PC-3 (cell line): ENCODE data around the gene PHKB. TPM values are rescaled to one million over a fixed set of nuclear protein-coding genes. Genes with fewer than 3 reads are reported as not detected.

Source experiments
- ATAC-seq: fragments of 200-7000 bp; cut with Tn5 transposase; 2 replicates; pipeline ENCODE4 v1.9.1; 2020; ENCODE audit warnings: mild to moderate bottlenecking, moderate library complexity
- BruUV-seq: library from RNA; stranded (reverse); fragments of 400-500 nt; replicated peaks from 2 replicates; lab custom pipeline; 2021; lab: Mats Ljungman, UMichigan
- CTCF ChIA-PET: fragments of 300-600 bp; sonication (Branson Sonifier 250); formaldehyde crosslinking; loops from one replicate; lab custom pipeline; 2022; ENCODE audit warnings: antibody characterized with exemption; lab: Charles Lee
- POLR2A ChIA-PET: fragments of 300-600 bp; sonication (Branson Sonifier 250); formaldehyde crosslinking; loops from one replicate; lab custom pipeline; 2022; ENCODE audit warnings: antibody characterized with exemption; ENCODE audit not compliant: unreplicated experiment; lab: Charles Lee
- DNase-seq: peaks from one replicate; pipeline ENCODE4 v3.0.0-alpha.2; 2015
- H2AFZ ChIP-seq: fragments of 300-600 bp; sonication (generic); 2 replicates; pipeline ENCODE4 v1.6.0; 2016; ENCODE audit warnings: antibody characterized with exemption, low read length
- H3F3A ChIP-seq: fragments of 300-600 bp; sonication (generic); one replicate; pipeline ENCODE4 v1.6.0; 2017; ENCODE audit warnings: antibody characterized with exemption, low read length, control low read depth, mild to moderate bottlenecking; ENCODE audit not compliant: unreplicated experiment
- H3K27ac ChIP-seq: fragments of 300-600 bp; sonication (generic); 2 replicates; pipeline ENCODE4 v1.5.1; 2016; ENCODE audit warnings: mild to moderate bottlenecking, low read length
- H3K27me3 ChIP-seq: fragments of 300-600 bp; sonication (generic); 2 replicates; pipeline ENCODE4 v1.6.1; 2016; ENCODE audit warnings: low read length, mixed read lengths
- H3K36me3 ChIP-seq: fragments of 300-600 bp; sonication (generic); 2 replicates; pipeline ENCODE4 v1.6.1; 2016; ENCODE audit warnings: low read depth, mixed run types, low read length, mixed read lengths
- H3K4me1 ChIP-seq: fragments of 300-600 bp; sonication (generic); 2 replicates; pipeline ENCODE4 v1.5.1; 2016; ENCODE audit warnings: low read length; ENCODE audit not compliant: insufficient read depth
- H3K4me2 ChIP-seq: fragments of 300-600 bp; sonication (generic); 2 replicates; pipeline ENCODE4 v1.6.0; 2016; ENCODE audit warnings: low read length
- H3K4me3 ChIP-seq: fragments of 300-600 bp; sonication (generic); 2 replicates; pipeline ENCODE4 v1.5.1; 2016; ENCODE audit warnings: mild to moderate bottlenecking, low read length, mixed read lengths
- H3K79me2 ChIP-seq: fragments of 300-600 bp; sonication (generic); 2 replicates; pipeline ENCODE4 v1.6.1; 2017; ENCODE audit warnings: low read length, mixed read lengths
- H3K9ac ChIP-seq: fragments of 300-600 bp; sonication (generic); 2 replicates; pipeline ENCODE4 v1.6.0; 2016; ENCODE audit warnings: mild to moderate bottlenecking, low read length
- H3K9me2 ChIP-seq: fragments of 300-600 bp; sonication (generic); replicated peaks from 2 replicates; pipeline ENCODE4 v1.6.1; 2016; ENCODE audit warnings: mixed run types, low read length, mixed read lengths
- H3K9me3 ChIP-seq: fragments of 300-600 bp; sonication (generic); 2 replicates; pipeline ENCODE4 v1.6.1; 2016; ENCODE audit warnings: low read length, mixed read lengths
- H4K20me1 ChIP-seq: fragments of 300-600 bp; sonication (generic); 2 replicates; pipeline ENCODE4 v1.6.1; 2016; ENCODE audit warnings: low read length, mixed read lengths
- CTCF ChIP-seq: fragments of 300-600 bp; sonication (generic); conservative IDR thresholded peaks from 2 replicates; pipeline ENCODE4 v1.5.1; 2017; ENCODE audit warnings: antibody characterized with exemption, low read depth, mild to moderate bottlenecking, low read length
- EZH2 ChIP-seq: fragments of 300-600 bp; sonication (generic); IDR thresholded peaks from one replicate; pipeline ENCODE4 v1.6.1; 2017; ENCODE audit warnings: antibody characterized with exemption, mild to moderate bottlenecking, low read length; ENCODE audit not compliant: unreplicated experiment
- EZH2phosphoT487 ChIP-seq: fragments of 300-600 bp; sonication (generic); IDR thresholded peaks from 2 replicates; pipeline ENCODE4 v1.6.1; 2018; ENCODE audit warnings: mild to moderate bottlenecking, antibody characterized with exemption, low read length, borderline replicate concordance
- intact Hi-C: fragments of 100-400 bp; cut with micrococcal nuclease; formaldehyde crosslinking; loops from 2 replicates; pipeline ENCODE4 v1.9.0; 2023
- total RNA-seq: library from RNA; depleted of rRNA; stranded (reverse); fragments of >200 nt; gene quantifications from 2 replicates; pipeline ENCODE4 v1.2.3, GENCODE V29; 2014

PHKB gene
- total RNA-seq, 1 experiment from 2014 or later = 31.8 TPM

- intact Hi-C loops = no loop called here
- H2AFZ ChIP-seq = no peak overlapping the region
- H3K4me2 ChIP-seq = no peak overlapping the region
- no peaks in the 10 kb centered on the region for H3K36me3 ChIP-seq
- no peak overlapping the region for H3K27ac ChIP-seq
- H3K9me3 ChIP-seq = no peaks in the 10 kb centered on the region
- H3K27me3 ChIP-seq = no peaks in the 10 kb centered on the region
- no peak overlapping the region for H3K9ac ChIP-seq
- H3K4me1 ChIP-seq = no peaks in the 10 kb centered on the region
- ChIA-PET POLR2A (no interaction called here), CTCF (no interaction called here)
- DNase-seq (no peak), ATAC-seq (no peak)
- H3K9me2 ChIP-seq = no peaks in the 10 kb centered on the region
- H4K20me1 ChIP-seq = no peaks in the 10 kb centered on the region
- no peaks in the 10 kb centered on the region for H3K79me2 ChIP-seq
- BruUV-seq = no TSS peak
- TF ChIP-seq EZH2phosphoT487 = no peak
- no peak for TF ChIP-seq EZH2
- TF ChIP-seq CTCF = no peak
- no peak overlapping the region for H3K4me3 ChIP-seq
- H3F3A ChIP-seq = no peaks in the 10 kb centered on the region
Observed at GRCh38 chr16:47561286-47561685, 100.2 kb downstream of the PHKB start.

GRCh38 chr16:47562366-47562765 lies 101.2 kb downstream of the PHKB start:
- no peaks in the 10 kb centered on the region; the same call in 1 of the 2 replicates for H3K36me3 ChIP-seq
- no peak for DNase-seq
- BruUV-seq = no TSS peak
- H3K9me3 ChIP-seq = no peaks in the 10 kb centered on the region
- no peaks in the 10 kb centered on the region for H3K9me2 ChIP-seq
- no peak overlapping the region for H3K4me2 ChIP-seq
- no peak overlapping the region for H3K4me3 ChIP-seq
- ChIA-PET CTCF (no interaction called here), POLR2A (no interaction called here)
- intact Hi-C loops = no loop called here
- H3K79me2 ChIP-seq = no peaks in the 10 kb centered on the region
- H3K27me3 ChIP-seq = no peaks in the 10 kb centered on the region
- H3K4me1 ChIP-seq = no peaks in the 10 kb centered on the region
- no peak overlapping the region for H2AFZ ChIP-seq
- H3K9ac ChIP-seq = no peak overlapping the region
- H3K27ac ChIP-seq = no peak overlapping the region
- H3F3A ChIP-seq = no peaks in the 10 kb centered on the region
- ATAC-seq = no peak
- no peaks in the 10 kb centered on the region for H4K20me1 ChIP-seq
- TF ChIP-seq EZH2 = no peak
- TF ChIP-seq CTCF = no peak
- TF ChIP-seq EZH2phosphoT487 = no peak

GRCh38 chr16:47565454-47565853 lies 104.3 kb downstream of the PHKB start:
- H4K20me1 ChIP-seq = no peaks in the 10 kb centered on the region
- ATAC-seq (no peak), DNase-seq (peak; percentile 12)
- ChIA-PET POLR2A (no interaction called here), CTCF (no interaction called here)
- no peak overlapping the region for H3K4me2 ChIP-seq
- no peaks in the 10 kb centered on the region for H3K9me3 ChIP-seq
- H3K27me3 ChIP-seq = no peaks in the 10 kb centered on the region
- no peak overlapping the region for H3K9ac ChIP-seq
- intact Hi-C loops = no loop called here
- H3K36me3 ChIP-seq = no peaks in the 10 kb centered on the region; the same call in 1 of the 2 replicates
- no peak overlapping the region for H3K4me3 ChIP-seq
- TF ChIP-seq EZH2phosphoT487 = no peak
- H3K9me2 ChIP-seq = no peaks in the 10 kb centered on the region
- H3F3A ChIP-seq = no peaks in the 10 kb centered on the region
- no TSS peak for BruUV-seq
- H3K4me1 ChIP-seq = no peaks in the 10 kb centered on the region
- H3K79me2 ChIP-seq = no peaks in the 10 kb centered on the region
- H3K27ac ChIP-seq = no peak overlapping the region
- no peak overlapping the region for H2AFZ ChIP-seq
